ENCODE measurements around the gene ZBTB7B.
"Not testable (repeated sequence)": the region's sequence is repeated elsewhere in the genome, so short reads cannot be mapped to it uniquely, and the experiment has no call there.

Gene ZBTB7B

DNA sequence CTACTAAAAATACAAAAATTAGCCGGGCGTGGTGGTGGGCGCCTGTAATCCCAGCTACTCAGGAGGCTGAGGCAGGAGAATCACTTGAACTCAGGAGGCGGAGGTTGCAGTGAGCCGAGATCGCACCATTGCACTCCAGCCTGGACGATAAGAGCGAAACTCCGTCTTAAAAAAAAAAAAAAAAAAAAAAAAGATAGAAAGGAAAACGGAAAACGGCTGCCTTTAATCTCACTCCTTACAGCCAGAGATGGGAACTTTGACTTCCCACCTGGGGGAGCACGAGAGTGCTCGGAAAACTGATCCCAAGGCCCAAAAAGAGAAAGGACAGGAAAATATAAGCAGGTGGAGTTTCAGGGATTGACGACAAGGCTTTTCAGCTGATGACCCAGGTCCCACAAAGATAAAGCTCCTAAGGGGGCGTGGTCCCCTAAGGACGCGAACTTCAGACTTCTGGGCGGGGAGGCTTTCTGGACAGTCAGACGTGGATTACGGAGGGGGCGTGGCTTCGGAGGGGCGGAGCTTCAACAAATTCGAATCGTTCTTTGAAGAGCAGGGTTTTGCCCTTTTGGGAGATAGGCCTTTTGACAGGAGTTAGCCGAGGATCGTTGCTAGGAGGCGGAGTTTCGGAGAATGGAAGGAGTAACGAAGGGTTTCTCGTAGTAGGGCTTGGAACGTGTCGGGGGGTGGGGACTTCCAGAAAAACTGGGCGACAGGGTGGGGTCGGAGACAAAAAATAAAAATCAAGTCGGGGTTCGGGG, 29.1 kb upstream of the ZBTB7B start:
- no peaks in the 10 kb centered on the region for H3K9me3 Mint-ChIP-seq
- no peak overlapping the region for H3K4me3 Mint-ChIP-seq
- H3K36me3 Mint-ChIP-seq (ENCODE audit: low read depth), result peaks cover 31% of the 10 kb centered on the region
- peak; percentile 93 for DNase-seq
- H3K4me1 Mint-ChIP-seq (ENCODE audit: low read depth), result peaks cover 39% of the 10 kb centered on the region
- H3K27ac Mint-ChIP-seq, result no peak overlapping the region
- H3K27me3 Mint-ChIP-seq, result no peaks in the 10 kb centered on the region

DNA sequence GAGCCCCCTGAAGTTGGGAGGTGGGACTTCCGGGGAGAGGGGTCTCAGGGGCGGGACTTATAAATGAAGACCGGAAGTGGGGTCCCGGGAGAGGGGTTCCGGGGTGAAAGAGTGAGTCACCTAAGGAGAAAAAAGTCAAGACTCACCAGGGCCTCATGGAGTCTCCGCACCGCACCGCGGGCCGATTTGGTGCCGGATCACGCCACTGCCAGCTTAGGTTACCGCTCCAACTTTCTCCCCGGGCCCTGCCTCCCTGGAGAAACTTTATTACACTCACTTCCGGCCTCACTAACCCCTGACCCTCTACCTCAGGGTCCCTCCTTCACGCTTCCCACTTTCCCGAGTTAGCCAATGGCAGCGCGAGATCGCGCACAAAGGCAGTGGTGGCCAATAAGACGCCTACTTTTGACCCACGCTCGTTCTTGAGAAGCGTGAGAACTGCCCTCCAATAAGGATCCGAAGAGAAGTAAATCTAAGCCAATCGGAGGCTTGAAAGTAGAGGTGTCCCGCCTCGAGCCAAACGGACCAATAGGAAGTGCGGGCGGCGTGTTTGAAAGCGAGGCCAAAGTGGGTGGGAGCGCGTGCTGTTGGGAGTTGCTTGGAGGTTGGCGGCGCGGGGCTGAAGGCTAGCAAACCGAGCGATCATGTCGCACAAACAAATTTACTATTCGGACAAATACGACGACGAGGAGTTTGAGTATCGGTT, 28.3 kb upstream of the ZBTB7B start, which contains the start of gene CKS1B:
Gene CKS1B, plus strand, starts transcription at position 580 of the 706 bp plus-strand sequence. Its CDS starts 65 bp downstream, at position 645.
- no peak within 1 kb of the TSS for H3K27ac Mint-ChIP-seq
- no peaks in the 10 kb centered on the region for H3K27me3 Mint-ChIP-seq
- no peak within 1 kb of the TSS for H3K4me3 Mint-ChIP-seq
- H3K36me3 Mint-ChIP-seq (ENCODE audit: low read depth), result peaks cover 24% of the 10 kb centered on the region
- H3K9me3 Mint-ChIP-seq, result no peaks in the 10 kb centered on the region
- DNase-seq, result no peak
- peaks cover 35% of the 10 kb centered on the region for H3K4me1 Mint-ChIP-seq (ENCODE audit: low read depth)

- Mint-ChIP-seq H3K27me3 (no peaks in the 10 kb centered on the region), H3K27ac (no peak overlapping the region), H3K9me3 (no peaks in the 10 kb centered on the region), H3K36me3 (ENCODE audit: low read depth) (peaks cover 19% of the 10 kb centered on the region), H3K4me1 (ENCODE audit: low read depth) (peaks cover 32% of the 10 kb centered on the region), H3K4me3 (no peak overlapping the region)
- DNase-seq, result peak; percentile 94
These were observed 27.7 kb upstream of the ZBTB7B start for GRCh38 chr1:154974808-154975408.

GRCh38 chr1:154975409-154976059, 27.1 kb upstream of the ZBTB7B start:
- peak; percentile 78 for DNase-seq
- Mint-ChIP-seq H3K27ac (no peak overlapping the region), H3K27me3 (no peaks in the 10 kb centered on the region), H3K9me3 (no peaks in the 10 kb centered on the region), H3K4me3 (no peak overlapping the region), H3K4me1 (ENCODE audit: low read depth) (peaks cover 32% of the 10 kb centered on the region), H3K36me3 (ENCODE audit: low read depth) (peaks cover 19% of the 10 kb centered on the region)

GRCh38 chr1:154977762-154978161, 24.8 kb upstream of the ZBTB7B start:
- not testable (repeated sequence) for H3K9me3 Mint-ChIP-seq; H3K36me3 Mint-ChIP-seq (ENCODE audit: low read depth); H3K27me3 Mint-ChIP-seq; DNase-seq
- Mint-ChIP-seq H3K4me3 (peak overlapping the region; percentile 9), H3K4me1 (ENCODE audit: low read depth) (peaks cover 17% of the 10 kb centered on the region), H3K27ac (peak overlapping the region; percentile 26)

DNA sequence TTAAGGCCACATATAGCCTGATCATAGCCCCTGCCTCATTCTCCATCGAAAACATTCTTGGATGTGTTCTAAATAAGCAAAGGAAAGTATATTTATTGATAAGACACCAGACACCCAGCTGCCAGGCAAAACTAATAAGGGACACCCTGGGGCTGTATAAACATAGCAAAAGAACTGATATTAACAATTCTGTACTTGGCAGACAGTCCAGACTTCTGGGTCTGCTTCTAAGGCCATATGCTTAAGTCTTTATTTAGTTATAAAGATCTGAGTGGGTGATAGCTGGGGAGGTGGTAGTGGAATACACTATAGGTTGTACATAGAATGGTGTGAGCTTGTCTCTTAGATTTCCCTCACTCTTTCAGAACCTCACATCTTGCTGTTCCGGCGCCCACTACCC, 24.2 kb upstream of the ZBTB7B start:
- no peak for DNase-seq
- H3K36me3 Mint-ChIP-seq (ENCODE audit: low read depth), result no peaks in the 10 kb centered on the region
- no peaks in the 10 kb centered on the region for H3K9me3 Mint-ChIP-seq
- no peak overlapping the region for H3K4me3 Mint-ChIP-seq
- H3K27me3 Mint-ChIP-seq, result no peaks in the 10 kb centered on the region
- H3K4me1 Mint-ChIP-seq (ENCODE audit: low read depth), result peaks cover 13% of the 10 kb centered on the region
- H3K27ac Mint-ChIP-seq, result peak overlapping the region; percentile 41

GRCh38 chr1:154982341-154982740, 20.3 kb upstream of the ZBTB7B start:
- Mint-ChIP-seq H3K4me3 (no peak overlapping the region), H3K36me3 (ENCODE audit: low read depth) (peaks cover 18% of the 10 kb centered on the region), H3K27ac (no peak overlapping the region), H3K27me3 (no peaks in the 10 kb centered on the region), H3K9me3 (no peaks in the 10 kb centered on the region), H3K4me1 (ENCODE audit: low read depth) (peaks cover 28% of the 10 kb centered on the region)
- DNase-seq, result no peak

DNA sequence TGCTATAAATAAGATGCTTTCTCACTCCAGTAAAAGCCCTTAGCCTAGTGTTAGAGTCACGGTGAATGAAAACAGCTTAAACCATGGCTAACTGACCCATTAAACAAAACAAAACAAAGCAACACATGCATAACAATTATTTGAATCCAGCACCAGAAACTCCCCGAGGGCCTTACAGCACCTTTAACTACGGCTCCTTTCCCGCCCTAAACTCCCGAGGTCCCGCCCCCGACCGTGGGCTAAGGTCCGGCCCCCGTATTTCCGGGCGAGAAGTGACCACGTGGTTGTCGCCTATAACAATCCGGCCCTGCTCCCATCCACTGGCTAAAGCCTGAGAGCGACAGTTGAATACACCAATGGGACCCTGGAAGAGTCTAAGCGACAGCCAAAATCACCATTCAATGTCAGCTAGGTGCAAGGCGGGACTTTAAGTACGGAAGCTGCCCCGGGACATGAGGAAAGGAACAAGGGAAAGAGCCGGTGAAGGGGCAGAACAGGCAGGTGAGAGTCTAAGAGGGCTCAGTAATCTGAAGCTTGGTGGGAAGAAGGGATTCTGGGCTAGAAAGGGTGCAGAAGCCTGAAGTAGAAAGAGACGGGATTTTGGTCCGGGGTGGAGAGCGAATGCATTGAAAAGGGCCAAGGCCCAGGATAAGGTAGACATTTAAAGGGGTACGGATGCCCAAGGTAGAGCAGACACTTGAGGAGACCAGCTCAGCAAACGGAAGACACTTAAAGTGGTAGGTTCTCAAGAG, 19.5 kb upstream of the ZBTB7B start, which contains the start of gene FLAD1:
Gene FLAD1, plus strand, starts transcription at position 448 of the 752 bp plus-strand sequence. CDS start 351 bp downstream, outside the sequence.
- Mint-ChIP-seq H3K9me3 (no peaks in the 10 kb centered on the region), H3K4me3 (no peak within 1 kb of the TSS), H3K27ac (no peak within 1 kb of the TSS), H3K27me3 (no peaks in the 10 kb centered on the region), H3K36me3 (ENCODE audit: low read depth) (peaks cover 26% of the 10 kb centered on the region), H3K4me1 (ENCODE audit: low read depth) (peaks cover 25% of the 10 kb centered on the region)
- peak; percentile 94 for DNase-seq

DNA sequence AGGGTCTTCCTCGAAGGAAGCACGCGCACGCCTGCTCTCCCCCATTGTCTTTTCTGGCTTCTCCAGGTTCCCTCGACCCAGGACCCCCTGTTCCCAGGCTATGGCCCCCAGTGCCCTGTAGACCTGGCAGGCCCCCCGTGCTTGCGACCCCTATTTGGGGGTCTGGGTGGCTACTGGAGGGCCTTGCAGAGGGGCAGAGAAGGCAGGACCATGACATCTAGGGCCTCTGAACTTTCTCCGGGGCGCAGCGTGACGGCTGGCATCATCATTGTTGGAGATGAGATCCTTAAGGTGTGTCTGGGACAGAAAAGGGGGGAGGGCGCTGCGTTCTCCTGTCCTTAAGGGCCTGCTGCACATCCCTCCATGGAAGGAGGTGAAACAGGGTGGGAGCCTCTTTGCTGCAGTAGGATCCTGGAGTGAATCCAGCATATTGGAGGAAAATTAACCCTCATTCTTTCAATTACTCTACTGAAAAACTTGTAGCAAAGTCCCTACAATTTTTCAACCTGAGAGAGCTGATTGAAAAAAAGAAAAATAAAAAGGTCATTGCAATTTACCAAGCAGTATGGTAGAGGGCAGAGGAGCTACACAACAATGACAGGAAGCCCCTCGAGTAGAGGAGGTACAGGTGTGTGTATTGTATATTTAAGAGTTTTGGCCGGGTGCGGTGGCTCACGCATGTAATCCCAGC, 18.7 kb upstream of the ZBTB7B start:
- Mint-ChIP-seq H3K4me3 (no peak overlapping the region), H3K36me3 (ENCODE audit: low read depth) (peaks cover 34% of the 10 kb centered on the region), H3K4me1 (ENCODE audit: low read depth) (peaks cover 34% of the 10 kb centered on the region), H3K9me3 (no peaks in the 10 kb centered on the region), H3K27me3 (no peaks in the 10 kb centered on the region), H3K27ac (no peak overlapping the region)
- DNase-seq, result no peak

GRCh38 chr1:154986736-154987135, 15.9 kb upstream of the ZBTB7B start:
- H3K27me3 Mint-ChIP-seq, H3K4me3 Mint-ChIP-seq, DNase-seq, H3K27ac Mint-ChIP-seq, H3K9me3 Mint-ChIP-seq: not testable (repeated sequence)
- Mint-ChIP-seq H3K4me1 (ENCODE audit: low read depth) (peaks cover 33% of the 10 kb centered on the region), H3K36me3 (ENCODE audit: low read depth) (peaks cover 56% of the 10 kb centered on the region)

DNA sequence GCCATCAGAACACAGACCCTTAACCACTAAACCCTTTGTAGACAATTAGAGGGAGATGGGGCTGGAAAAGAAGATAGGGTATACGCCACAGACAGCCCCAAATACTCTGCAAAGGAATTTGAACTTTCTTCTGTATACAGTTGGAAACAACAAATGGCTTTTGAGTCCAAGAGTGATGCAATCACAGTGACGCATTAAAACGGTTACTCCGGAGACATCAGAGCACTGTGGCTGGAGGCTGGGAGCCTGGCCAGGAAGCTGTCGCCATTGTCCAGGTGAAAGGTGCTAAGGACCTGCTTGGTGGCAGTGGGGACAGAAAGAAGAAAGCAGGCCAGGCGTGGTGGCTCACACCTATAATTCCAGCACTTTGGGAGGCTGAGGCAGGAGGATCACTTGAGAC, 15.3 kb upstream of the ZBTB7B start:
- peaks cover 57% of the 10 kb centered on the region for H3K36me3 Mint-ChIP-seq (ENCODE audit: low read depth)
- no peak for DNase-seq
- H3K4me3 Mint-ChIP-seq, result no peak overlapping the region
- H3K27ac Mint-ChIP-seq, result no peak overlapping the region
- no peaks in the 10 kb centered on the region for H3K27me3 Mint-ChIP-seq
- H3K9me3 Mint-ChIP-seq, result no peaks in the 10 kb centered on the region
- peaks cover 33% of the 10 kb centered on the region for H3K4me1 Mint-ChIP-seq (ENCODE audit: low read depth)

DNA sequence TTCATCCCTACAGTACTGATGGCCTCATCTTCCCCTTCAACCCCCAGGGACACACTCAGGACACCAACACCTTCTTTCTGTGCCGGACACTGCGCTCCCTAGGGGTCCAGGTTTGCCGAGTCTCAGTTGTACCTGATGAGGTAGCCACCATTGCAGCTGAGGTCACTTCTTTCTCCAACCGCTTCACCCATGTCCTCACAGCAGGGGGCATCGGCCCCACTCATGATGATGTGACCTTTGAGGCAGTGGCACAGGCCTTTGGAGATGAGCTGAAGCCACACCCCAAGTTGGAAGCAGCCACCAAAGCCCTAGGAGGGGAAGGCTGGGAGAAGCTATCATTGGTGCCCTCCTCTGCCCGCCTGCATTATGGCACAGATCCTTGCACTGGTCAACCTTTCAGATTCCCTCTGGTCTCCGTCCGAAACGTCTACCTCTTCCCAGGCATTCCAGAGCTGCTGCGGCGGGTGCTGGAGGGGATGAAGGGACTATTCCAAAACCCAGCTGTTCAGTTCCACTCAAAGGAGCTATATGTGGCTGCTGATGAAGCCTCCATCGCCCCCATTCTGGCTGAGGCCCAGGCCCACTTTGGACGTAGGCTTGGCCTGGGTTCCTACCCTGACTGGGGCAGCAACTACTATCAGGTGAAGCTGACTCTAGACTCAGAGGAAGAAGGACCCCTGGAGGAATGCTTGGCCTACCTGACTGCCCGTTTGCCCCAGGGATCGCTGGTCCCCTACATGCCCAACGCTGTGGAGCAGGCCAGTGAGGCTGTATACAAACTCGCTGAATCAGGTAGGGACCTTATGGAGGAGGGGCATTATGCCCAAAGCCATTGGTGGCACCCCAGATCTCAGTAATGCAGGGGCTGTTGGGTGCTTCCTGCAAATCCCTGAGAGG, 14.3 kb upstream of the ZBTB7B start:
- peaks cover 33% of the 10 kb centered on the region for H3K4me1 Mint-ChIP-seq (ENCODE audit: low read depth)
- no peak for DNase-seq
- no peak overlapping the region for H3K4me3 Mint-ChIP-seq
- peaks cover 61% of the 10 kb centered on the region for H3K36me3 Mint-ChIP-seq (ENCODE audit: low read depth)
- no peaks in the 10 kb centered on the region for H3K27me3 Mint-ChIP-seq
- no peaks in the 10 kb centered on the region for H3K9me3 Mint-ChIP-seq
- H3K27ac Mint-ChIP-seq, result no peak overlapping the region

All from activated T-cell treated with anti-CD3 and anti-CD28 coated beads, Interleukin-2, amount 50 U/mL, for 24 hours (primary cell).